ENCODE results near the gene BAHCC1.

The BAHCC1 gene

DNA sequence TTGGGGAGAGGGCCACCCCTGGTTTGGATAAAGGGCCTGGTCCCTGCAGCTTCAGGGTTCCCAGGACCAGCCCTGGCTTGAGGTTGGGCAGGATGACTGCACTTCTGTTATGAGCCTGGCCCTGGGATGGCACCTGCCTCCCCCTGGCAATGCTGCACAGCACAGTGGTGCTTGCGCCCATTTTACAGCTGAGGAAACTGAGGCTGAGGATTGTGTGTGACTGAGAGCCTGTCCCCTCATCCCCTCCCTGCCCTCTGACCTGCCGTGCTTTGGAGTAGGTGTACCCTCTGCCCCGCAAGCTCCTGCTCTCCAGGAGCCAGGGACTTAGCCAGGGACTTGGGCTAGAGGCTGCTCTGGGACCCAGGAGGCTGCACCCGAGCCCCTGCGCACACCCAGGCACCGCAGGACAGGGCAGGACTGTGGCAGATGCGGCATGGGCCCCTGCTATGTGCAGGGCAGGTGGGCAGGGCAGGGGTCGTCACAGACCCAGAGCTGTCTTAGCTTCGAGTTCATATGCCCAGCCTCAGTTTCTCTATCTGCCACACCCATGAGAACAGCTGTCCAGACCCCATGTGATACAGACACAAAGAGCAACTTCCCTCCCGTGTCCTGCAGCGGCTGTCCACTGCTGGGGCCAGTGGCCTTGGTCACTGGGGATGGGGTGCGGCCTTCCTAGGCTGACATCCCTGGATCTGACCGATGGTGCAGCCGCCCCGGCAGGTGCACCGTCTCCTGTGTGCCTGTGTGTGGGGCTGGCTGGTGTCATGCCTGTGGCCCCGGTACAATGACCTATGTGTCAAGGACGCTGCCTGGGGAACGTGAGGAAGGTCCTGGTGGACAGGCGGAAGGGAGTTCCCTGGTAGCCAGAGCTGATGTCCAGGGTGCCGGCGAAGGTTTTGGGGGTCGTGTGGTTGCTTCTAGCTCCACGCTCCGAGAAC, 36.6 kb downstream of the BAHCC1 start:
- 94% methylated on average over 20 to 21 of the region's 25 CpGs for WGBS, 2 experiments (ENCODE audit: insufficient coverage in 2 of 2)
- Histone ChIP-seq H3K4me1 (ENCODE audit: control insufficient read depth, insufficient read depth, low read length, poor library complexity, severe bottlenecking) (peaks cover 13% of the 10 kb centered on the region), H3K4me3 (ENCODE audit: extremely low read depth, insufficient read depth, low read length, poor library complexity, severe bottlenecking) (no peak overlapping the region), H3K9me3 (ENCODE audit: control insufficient read depth, low read length) (no peaks in the 10 kb centered on the region), H3K27ac (ENCODE audit: low read depth, low read length, severe bottlenecking) (no peak overlapping the region), H3K36me3 (ENCODE audit: control insufficient read depth, insufficient read depth, low read length) (no peaks in the 10 kb centered on the region)

- 90 to 95% methylated on average over 8 to 10 of the region's 10 CpGs for WGBS, 2 experiments (ENCODE audit: insufficient coverage in 2 of 2)
- H3K9me3 ChIP-seq (ENCODE audit: control insufficient read depth, low read length): no peaks in the 10 kb centered on the region
- peaks cover 16% of the 10 kb centered on the region for H3K4me1 ChIP-seq (ENCODE audit: control insufficient read depth, insufficient read depth, low read length, poor library complexity, severe bottlenecking)
- no peak overlapping the region for H3K4me3 ChIP-seq (ENCODE audit: extremely low read depth, insufficient read depth, low read length, poor library complexity, severe bottlenecking)
- no peak overlapping the region for H3K27ac ChIP-seq (ENCODE audit: low read depth, low read length, severe bottlenecking)
- H3K36me3 ChIP-seq (ENCODE audit: control insufficient read depth, insufficient read depth, low read length): no peaks in the 10 kb centered on the region
Observed at GRCh38 chr17:81432941-81433340, 37.7 kb downstream of the BAHCC1 start.

GRCh38 chr17:81433656-81434055, 38.4 kb downstream of the BAHCC1 start:
- Histone ChIP-seq H3K27ac (ENCODE audit: low read depth, low read length, severe bottlenecking) (no peak overlapping the region), H3K4me1 (ENCODE audit: control insufficient read depth, insufficient read depth, low read length, poor library complexity, severe bottlenecking) (peaks cover 16% of the 10 kb centered on the region), H3K4me3 (ENCODE audit: extremely low read depth, insufficient read depth, low read length, poor library complexity, severe bottlenecking) (no peak overlapping the region), H3K36me3 (ENCODE audit: control insufficient read depth, insufficient read depth, low read length) (no peaks in the 10 kb centered on the region), H3K9me3 (ENCODE audit: control insufficient read depth, low read length) (no peaks in the 10 kb centered on the region)
- WGBS, 2 experiments (ENCODE audit: insufficient coverage in 2 of 2): 94% methylated on average over 24 of the region's 24 CpGs

- Histone ChIP-seq H3K9me3 (ENCODE audit: control insufficient read depth, low read length) (no peaks in the 10 kb centered on the region), H3K4me1 (ENCODE audit: control insufficient read depth, insufficient read depth, low read length, poor library complexity, severe bottlenecking) (peaks cover 16% of the 10 kb centered on the region), H3K27ac (ENCODE audit: low read depth, low read length, severe bottlenecking) (no peak overlapping the region), H3K4me3 (ENCODE audit: extremely low read depth, insufficient read depth, low read length, poor library complexity, severe bottlenecking) (no peak overlapping the region), H3K36me3 (ENCODE audit: control insufficient read depth, insufficient read depth, low read length) (no peaks in the 10 kb centered on the region)
- WGBS, 2 experiments (ENCODE audit: insufficient coverage in 2 of 2): 92% methylated on average over 15 of the region's 15 CpGs
Observed at GRCh38 chr17:81434072-81434471, 38.8 kb downstream of the BAHCC1 start.

DNA sequence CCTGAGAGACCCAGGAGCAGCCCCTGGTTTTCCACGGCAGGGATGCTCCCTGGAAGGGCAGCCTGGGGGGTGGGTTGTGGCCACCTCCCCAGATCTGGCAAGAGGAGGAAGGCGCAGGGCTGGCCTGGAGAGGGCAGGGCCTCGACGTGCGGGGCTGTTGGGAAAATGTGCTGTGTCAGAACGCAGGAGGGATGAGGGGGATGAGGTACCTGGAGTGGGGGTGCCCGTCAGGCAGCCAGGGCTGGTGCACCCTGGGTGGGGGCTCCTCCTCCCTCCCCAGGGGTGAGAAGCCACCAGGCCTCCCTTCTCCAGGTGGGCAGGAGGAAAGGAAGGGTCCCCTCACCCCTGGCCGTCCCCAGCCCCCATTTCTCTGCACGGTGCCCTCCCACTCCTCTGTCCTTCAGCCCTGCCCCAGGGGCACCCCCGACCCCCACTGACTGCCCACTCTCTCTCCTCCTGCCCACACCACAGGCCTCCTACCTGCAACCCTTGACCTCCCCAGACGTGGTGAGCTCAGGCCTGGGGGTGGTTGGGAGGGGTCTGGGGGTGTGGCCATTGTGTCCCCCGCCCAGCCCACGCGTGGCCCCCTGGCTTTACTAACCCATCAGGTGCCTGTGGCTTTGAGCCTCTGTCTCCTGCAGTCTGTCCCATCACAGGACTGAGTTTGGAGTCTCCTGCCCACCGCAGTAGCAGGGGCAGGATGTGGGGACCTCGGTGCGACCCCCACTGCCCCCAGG, 39.6 kb downstream of the BAHCC1 start:
- Histone ChIP-seq H3K4me3 (ENCODE audit: extremely low read depth, insufficient read depth, low read length, poor library complexity, severe bottlenecking) (no peak overlapping the region), H3K9me3 (ENCODE audit: control insufficient read depth, low read length) (no peaks in the 10 kb centered on the region), H3K27ac (ENCODE audit: low read depth, low read length, severe bottlenecking) (no peak overlapping the region), H3K36me3 (ENCODE audit: control insufficient read depth, insufficient read depth, low read length) (no peaks in the 10 kb centered on the region), H3K4me1 (ENCODE audit: control insufficient read depth, insufficient read depth, low read length, poor library complexity, severe bottlenecking) (peaks cover 9% of the 10 kb centered on the region)
- 86 to 93% methylated on average over 4 to 11 of the region's 17 CpGs for WGBS, 2 experiments (ENCODE audit: insufficient coverage in 2 of 2)

DNA sequence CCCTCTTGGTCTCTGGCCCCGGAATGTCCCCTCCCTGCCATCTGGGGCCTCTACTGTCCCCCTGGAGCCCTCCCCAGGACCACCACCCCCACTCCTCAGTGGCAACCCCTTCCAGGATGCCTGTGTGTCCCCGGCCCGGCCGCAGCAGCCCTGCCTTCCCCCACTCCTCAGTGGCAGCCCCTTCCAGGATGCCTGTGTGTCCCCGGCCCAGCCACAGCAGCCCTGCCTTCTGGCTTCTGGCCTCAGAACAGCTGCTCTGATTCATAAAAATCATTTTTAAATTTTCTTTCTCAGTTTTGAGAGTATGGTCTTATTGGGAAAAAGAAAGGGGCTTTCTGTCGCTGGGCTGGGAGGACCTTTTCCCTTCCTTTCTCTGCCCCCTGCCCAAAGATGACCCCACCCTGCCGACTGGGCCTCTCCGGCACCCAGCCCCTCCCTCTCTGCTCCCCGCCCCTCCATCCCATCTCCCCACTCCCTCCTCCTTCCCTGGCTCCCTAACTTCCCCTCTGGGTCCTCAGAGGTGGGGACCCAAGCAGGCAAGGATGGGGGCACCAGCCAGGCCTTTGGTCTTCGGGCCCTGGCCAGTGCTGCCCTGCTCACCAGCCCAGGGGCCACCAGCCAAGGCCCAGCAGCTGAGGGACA, 40.5 kb downstream of the BAHCC1 start:
- WGBS, 2 experiments (ENCODE audit: insufficient coverage in 2 of 2): 86 to 92% methylated on average over 4 to 7 of the region's 10 CpGs
- no peak overlapping the region for H3K4me3 ChIP-seq (ENCODE audit: extremely low read depth, insufficient read depth, low read length, poor library complexity, severe bottlenecking)
- H3K9me3 ChIP-seq (ENCODE audit: control insufficient read depth, low read length): no peaks in the 10 kb centered on the region
- no peaks in the 10 kb centered on the region for H3K36me3 ChIP-seq (ENCODE audit: control insufficient read depth, insufficient read depth, low read length)
- peaks cover 3% of the 10 kb centered on the region for H3K4me1 ChIP-seq (ENCODE audit: control insufficient read depth, insufficient read depth, low read length, poor library complexity, severe bottlenecking)
- peak overlapping the region; percentile 73 for H3K27ac ChIP-seq (ENCODE audit: low read depth, low read length, severe bottlenecking)

GRCh38 chr17:81436294-81436849, 41.1 kb downstream of the BAHCC1 start:
- Histone ChIP-seq H3K4me1 (ENCODE audit: control insufficient read depth, insufficient read depth, low read length, poor library complexity, severe bottlenecking) (peaks cover 3% of the 10 kb centered on the region), H3K27ac (ENCODE audit: low read depth, low read length, severe bottlenecking) (peak overlapping the region; percentile 73), H3K36me3 (ENCODE audit: control insufficient read depth, insufficient read depth, low read length) (no peaks in the 10 kb centered on the region), H3K9me3 (ENCODE audit: control insufficient read depth, low read length) (no peaks in the 10 kb centered on the region), H3K4me3 (ENCODE audit: extremely low read depth, insufficient read depth, low read length, poor library complexity, severe bottlenecking) (no peak overlapping the region)
- 64 to 70% methylated on average over 16 to 18 of the region's 19 CpGs for WGBS, 2 experiments (ENCODE audit: insufficient coverage in 2 of 2)

- WGBS, 2 experiments (ENCODE audit: insufficient coverage in 2 of 2): 85 to 91% methylated on average over 8 of the region's 10 CpGs
- Histone ChIP-seq H3K27ac (ENCODE audit: low read depth, low read length, severe bottlenecking) (peak overlapping the region; percentile 73), H3K4me1 (ENCODE audit: control insufficient read depth, insufficient read depth, low read length, poor library complexity, severe bottlenecking) (peaks cover 3% of the 10 kb centered on the region)
Observed at GRCh38 chr17:81437191-81437651, 42.0 kb downstream of the BAHCC1 start.

DNA sequence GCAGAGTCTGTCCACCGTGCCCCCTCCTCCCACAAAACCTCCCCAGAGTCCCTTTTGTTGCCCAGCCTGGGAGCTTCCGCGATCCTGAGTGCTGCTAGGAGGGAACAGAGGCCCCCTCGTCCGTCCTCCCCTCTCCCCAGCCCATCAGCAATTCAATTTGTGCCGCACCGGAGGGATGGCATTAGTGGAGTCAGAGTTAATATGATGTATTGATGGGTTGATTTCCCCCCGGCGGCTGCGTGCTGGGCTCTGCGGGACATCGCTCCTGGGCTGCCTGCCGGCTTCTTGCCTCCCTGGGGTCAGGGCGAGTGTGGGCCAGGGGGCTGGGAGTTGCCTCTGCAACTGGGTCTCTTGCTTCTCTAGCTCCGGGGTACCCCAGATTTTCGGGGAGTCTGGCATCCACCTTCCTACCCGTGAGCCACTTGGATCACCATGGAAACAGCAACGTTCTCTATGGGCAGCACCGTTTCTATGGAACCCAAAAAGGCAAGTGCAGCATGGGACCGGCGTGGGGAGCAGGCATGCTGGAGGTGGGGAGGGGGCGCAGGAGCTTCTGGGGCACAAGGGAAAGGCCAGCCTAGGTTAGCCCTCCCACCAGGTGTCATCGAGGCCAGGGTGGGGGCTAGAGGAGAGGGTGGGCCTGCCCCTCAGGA, 42.9 kb downstream of the BAHCC1 start:
- Histone ChIP-seq H3K36me3 (ENCODE audit: control insufficient read depth, insufficient read depth, low read length) (no peaks in the 10 kb centered on the region), H3K4me1 (ENCODE audit: control insufficient read depth, insufficient read depth, low read length, poor library complexity, severe bottlenecking) (peaks cover 3% of the 10 kb centered on the region), H3K27ac (ENCODE audit: low read depth, low read length, severe bottlenecking) (no peak overlapping the region), H3K9me3 (ENCODE audit: control insufficient read depth, low read length) (no peaks in the 10 kb centered on the region), H3K4me3 (ENCODE audit: extremely low read depth, insufficient read depth, low read length, poor library complexity, severe bottlenecking) (no peak overlapping the region)
- WGBS, 2 experiments (ENCODE audit: insufficient coverage in 2 of 2): 92 to 94% methylated on average over 15 to 21 of the region's 23 CpGs

More at GRCh38 chr17:81437191-81437651, 42.0 kb downstream of the BAHCC1 start:
- no peaks in the 10 kb centered on the region for H3K9me3 ChIP-seq (ENCODE audit: control insufficient read depth, low read length)
- no peak overlapping the region for H3K4me3 ChIP-seq (ENCODE audit: extremely low read depth, insufficient read depth, low read length, poor library complexity, severe bottlenecking)
- H3K36me3 ChIP-seq (ENCODE audit: control insufficient read depth, insufficient read depth, low read length): no peaks in the 10 kb centered on the region

DNA sequence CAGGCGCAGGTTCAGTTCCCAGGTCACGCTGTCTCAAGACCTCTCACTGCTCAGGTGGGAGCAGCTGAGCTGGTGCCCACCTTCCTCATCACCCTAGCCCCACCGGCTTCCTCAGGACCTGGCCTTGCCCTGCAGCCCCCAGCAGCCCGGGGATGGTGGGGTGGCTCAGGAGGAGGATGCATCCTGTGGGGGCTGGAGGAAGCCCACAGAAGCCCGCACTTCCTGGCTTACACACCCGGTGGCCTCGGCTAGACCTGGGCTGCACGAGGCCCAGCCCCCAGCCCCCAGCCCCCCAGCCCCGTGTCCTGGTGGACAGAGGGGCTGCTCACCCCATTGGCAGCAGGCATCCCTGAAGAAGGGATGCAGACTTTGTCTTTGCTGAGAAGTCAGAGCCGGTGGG, 43.4 kb downstream of the BAHCC1 start:
- Histone ChIP-seq H3K4me3 (ENCODE audit: extremely low read depth, insufficient read depth, low read length, poor library complexity, severe bottlenecking) (no peak overlapping the region), H3K9me3 (ENCODE audit: control insufficient read depth, low read length) (no peaks in the 10 kb centered on the region), H3K27ac (ENCODE audit: low read depth, low read length, severe bottlenecking) (no peak overlapping the region), H3K36me3 (ENCODE audit: control insufficient read depth, insufficient read depth, low read length) (no peaks in the 10 kb centered on the region), H3K4me1 (ENCODE audit: control insufficient read depth, insufficient read depth, low read length, poor library complexity, severe bottlenecking) (peaks cover 3% of the 10 kb centered on the region)
- 64 to 66% methylated on average over 3 to 5 of the region's 10 CpGs for WGBS, 2 experiments (ENCODE audit: insufficient coverage in 2 of 2)
